HG03575 (cell line): ENCODE results near the gene PLCL1.
"Not testable (repeated sequence)": the region's sequence is repeated elsewhere in the genome, so short reads cannot be mapped to it uniquely, and the experiment has no call there.

Experiments used
- ATAC-seq: cut with Tn5 transposase; IDR thresholded peaks from one replicate; pipeline ENCODE4 v1.9.1; 2021; ENCODE audit not compliant: unreplicated experiment, insufficient number of reproducible peaks, low FRiP score; ENCODE audit errors: extremely low read depth

PLCL1 gene

GRCh38 chr2:197805715-197806633, 1.6 kb downstream of the PLCL1 start:
- ATAC-seq, result no peak

DNA sequence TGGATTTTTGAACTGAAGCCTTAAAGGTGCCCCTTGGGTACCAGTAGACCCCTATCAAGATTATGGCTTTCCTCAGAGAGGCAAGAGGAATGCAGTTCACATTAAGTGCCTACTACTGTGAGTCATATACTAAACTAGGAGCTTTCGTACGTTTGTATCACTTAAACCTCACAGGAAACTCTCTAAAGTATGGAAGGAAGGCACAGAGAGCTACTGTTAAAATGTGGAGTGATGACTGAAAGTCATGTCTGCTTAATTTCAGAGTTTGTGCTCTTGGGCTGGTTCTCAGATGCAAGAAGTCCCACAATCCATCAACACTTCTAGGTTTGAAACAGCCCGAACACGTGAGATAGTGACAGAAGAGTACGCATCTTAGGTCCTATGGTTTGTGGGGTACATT, 4.7 kb downstream of the PLCL1 start:
- ATAC-seq, result no peak

- ATAC-seq, result no peak
Observed at GRCh38 chr2:197810016-197810415, 5.6 kb downstream of the PLCL1 start.

DNA sequence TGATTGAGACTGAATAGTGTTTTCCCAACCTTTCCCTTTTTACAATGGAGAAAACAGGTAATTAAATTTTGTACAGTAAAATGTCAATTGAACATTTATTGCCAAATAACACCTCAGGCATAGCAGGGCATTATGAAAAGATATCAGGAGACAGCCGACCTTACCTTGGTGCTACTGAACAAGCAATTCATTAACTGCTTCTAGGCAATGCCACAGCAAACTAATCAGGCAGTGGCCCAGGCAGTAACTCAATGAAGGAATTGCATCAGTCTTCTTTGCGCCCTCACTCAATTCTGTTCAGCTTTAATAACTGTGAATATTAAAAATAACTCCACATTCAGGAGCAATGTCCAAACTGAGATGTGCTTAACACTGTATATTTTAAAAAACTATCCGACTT, 6.1 kb downstream of the PLCL1 start:
- no peak for ATAC-seq

GRCh38 chr2:197813093-197813787, 8.8 kb downstream of the PLCL1 start:
- no peak for ATAC-seq

DNA sequence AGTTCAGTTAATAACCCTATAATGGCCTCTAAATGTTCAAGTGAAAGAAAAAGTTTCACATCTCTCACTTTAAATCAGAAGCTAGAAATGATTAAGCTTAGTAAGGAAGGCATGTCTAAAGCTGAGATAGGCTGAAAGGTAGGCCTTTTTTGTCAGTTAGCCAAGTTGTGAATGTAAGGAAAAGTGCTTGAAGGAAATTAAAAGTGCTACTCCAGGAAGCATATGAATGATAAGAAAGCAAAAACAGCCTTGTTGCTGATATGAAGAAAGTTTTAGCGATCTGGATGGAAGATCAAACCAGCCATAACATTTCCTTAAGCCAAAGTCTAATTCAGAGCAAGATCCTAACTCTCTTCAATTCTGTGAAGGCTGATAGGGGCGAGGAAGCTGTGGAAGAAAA, 10.1 kb downstream of the PLCL1 start:
- no peak for ATAC-seq

GRCh38 chr2:197821550-197822289, 17.3 kb downstream of the PLCL1 start:
- no peak for ATAC-seq

DNA sequence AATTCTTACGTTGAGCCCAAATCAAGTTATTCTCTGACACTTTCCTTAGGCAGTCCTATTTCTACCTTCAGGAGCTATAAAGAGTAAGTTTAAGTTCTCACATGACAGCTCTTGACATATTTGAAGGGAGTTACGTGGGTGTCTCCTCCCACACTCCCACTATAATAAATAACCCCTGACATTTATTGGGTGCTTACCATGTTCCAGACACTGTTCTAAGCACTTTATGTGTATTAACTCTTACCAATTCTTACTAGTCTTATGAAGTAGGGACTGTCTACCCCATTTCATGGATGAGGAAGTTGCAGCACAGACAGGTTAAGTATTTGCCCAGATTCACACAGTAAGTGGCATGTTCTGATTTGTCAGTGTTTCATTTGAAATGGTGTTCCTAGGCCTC, 17.9 kb downstream of the PLCL1 start:
- ATAC-seq, result no peak

GRCh38 chr2:197827618-197828017, 23.2 kb downstream of the PLCL1 start:
- ATAC-seq, result no peak

GRCh38 chr2:197828464-197829135, 24.2 kb downstream of the PLCL1 start:
- ATAC-seq, result no peak

DNA sequence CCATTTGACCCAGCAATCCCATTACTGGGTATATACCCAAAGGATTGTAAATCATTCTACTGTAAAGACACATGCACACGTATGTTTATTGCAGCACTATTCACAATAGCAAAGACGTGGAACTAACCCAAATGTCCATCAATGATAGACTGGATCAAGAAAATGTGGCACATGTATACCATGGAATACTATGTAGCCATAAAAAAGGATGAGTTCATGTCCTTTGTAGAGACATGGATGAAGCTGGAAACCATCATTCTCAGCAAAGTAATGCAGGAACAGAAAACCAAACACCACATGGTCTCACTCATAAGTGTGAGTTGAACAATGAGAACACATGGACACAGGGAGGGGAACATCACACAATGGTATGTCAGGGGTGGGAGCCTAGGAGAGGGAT, 30.4 kb downstream of the PLCL1 start:
- ATAC-seq, result not testable (repeated sequence)

DNA sequence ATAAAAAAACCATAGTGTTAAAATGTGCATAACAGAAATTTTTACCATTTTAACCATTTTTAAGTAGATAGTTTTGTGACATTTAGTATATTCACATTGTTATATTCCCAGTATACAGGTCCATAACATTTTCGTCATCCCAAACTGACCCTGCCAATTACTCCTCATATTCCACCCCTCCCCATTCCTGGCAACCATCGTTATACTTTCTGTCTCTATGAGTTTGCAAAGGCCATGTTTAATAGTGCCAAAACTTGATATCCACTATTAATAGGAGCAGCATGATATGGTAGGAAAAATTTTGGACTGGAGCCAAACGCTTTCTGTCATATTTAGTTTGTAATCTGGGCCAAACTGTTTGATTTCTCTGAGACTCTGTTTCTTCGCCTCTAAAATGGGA, 30.9 kb downstream of the PLCL1 start:
- ATAC-seq, result no peak

DNA sequence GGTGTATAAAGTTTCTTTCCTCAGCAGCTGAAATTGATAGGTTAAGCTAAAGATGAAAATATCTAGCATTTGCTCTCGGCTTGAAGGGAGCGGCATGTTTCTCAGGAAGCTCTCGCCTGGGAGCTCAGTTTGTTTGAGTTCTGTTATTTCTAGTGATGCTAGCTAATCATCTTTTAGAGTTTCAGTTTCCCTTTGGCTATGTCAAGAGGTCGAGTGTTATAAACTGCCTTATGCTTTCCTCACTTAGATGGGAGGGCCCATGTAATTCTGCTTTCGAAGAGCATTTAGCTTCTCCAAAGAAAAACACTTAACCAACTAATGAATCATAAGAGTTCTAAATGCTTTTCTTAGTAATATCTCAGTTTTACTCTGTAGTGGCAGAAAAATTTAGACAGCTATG, 33.6 kb downstream of the PLCL1 start:
- ATAC-seq, result peak; percentile 95

- ATAC-seq, result no peak
Observed at GRCh38 chr2:197838579-197838978, 34.2 kb downstream of the PLCL1 start.

- no peak for ATAC-seq
Observed at GRCh38 chr2:197839327-197839726, 34.9 kb downstream of the PLCL1 start.

DNA sequence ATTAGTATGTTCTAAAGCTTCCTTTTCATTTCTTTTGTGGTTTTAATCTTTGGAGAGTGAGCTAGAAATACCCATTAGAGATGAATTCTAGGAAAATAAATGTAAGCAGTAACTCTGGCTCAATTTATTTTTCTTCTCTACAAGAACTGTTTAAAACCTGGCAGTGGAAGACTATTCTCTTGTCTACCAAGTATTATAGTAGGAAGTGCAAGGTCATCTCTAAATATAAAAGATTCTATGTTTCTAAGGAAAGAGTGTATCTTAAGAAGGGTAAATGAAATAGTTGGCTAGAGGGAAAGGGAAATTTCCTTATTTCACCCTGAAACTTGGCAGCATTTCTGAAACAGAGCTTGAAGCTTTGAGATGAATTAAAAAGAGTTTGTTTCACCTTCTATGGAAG, 35.5 kb downstream of the PLCL1 start:
- ATAC-seq, result no peak

GRCh38 chr2:197846128-197846527, 41.7 kb downstream of the PLCL1 start:
- ATAC-seq, result no peak

- no peak for ATAC-seq
Observed at GRCh38 chr2:197846777-197847176, 42.4 kb downstream of the PLCL1 start.
